ENCODE data around the gene AP2A1.

The AP2A1 gene

DNA sequence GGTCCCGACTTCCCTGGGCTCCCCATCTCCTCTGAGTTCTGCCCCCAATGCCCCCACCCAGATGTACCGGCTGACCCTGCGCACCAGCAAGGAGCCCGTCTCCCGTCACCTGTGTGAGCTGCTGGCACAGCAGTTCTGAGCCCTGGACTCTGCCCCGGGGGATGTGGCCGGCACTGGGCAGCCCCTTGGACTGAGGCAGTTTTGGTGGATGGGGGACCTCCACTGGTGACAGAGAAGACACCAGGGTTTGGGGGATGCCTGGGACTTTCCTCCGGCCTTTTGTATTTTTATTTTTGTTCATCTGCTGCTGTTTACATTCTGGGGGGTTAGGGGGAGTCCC lies 39.8 kb downstream of the AP2A1 start:
- TF ChIP-seq POLR2AphosphoS5 (IDR thresholded peaks at IDR 0.05; ENCODE audit: low read depth, low read length) (no peak), SIN3A (IDR thresholded peaks at IDR 0.05; ENCODE audit: borderline replicate concordance, insufficient read depth, low read length) (no peak), TAF1 (IDR thresholded peaks at IDR 0.05; ENCODE audit: borderline replicate concordance, insufficient read depth, low read length) (no peak), FOXP2 (optimal IDR thresholded peaks at IDR 0.05; ENCODE audit: borderline replicate concordance, extremely low read depth, extremely low read length, insufficient read depth) (no peak)
- TF ChIP-seq, protein P1, sequence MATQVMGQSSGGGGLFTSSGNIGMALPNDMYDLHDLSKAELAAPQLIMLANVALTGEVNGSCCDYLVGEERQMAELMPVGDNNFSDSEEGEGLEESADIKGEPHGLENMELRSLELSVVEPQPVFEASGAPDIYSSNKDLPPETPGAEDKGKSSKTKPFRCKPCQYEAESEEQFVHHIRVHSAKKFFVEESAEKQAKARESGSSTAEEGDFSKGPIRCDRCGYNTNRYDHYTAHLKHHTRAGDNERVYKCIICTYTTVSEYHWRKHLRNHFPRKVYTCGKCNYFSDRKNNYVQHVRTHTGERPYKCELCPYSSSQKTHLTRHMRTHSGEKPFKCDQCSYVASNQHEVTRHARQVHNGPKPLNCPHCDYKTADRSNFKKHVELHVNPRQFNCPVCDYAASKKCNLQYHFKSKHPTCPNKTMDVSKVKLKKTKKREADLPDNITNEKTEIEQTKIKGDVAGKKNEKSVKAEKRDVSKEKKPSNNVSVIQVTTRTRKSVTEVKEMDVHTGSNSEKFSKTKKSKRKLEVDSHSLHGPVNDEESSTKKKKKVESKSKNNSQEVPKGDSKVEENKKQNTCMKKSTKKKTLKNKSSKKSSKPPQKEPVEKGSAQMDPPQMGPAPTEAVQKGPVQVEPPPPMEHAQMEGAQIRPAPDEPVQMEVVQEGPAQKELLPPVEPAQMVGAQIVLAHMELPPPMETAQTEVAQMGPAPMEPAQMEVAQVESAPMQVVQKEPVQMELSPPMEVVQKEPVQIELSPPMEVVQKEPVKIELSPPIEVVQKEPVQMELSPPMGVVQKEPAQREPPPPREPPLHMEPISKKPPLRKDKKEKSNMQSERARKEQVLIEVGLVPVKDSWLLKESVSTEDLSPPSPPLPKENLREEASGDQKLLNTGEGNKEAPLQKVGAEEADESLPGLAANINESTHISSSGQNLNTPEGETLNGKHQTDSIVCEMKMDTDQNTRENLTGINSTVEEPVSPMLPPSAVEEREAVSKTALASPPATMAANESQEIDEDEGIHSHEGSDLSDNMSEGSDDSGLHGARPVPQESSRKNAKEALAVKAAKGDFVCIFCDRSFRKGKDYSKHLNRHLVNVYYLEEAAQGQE (IDR thresholded peaks at IDR 0.05; ENCODE audit: insufficient read depth in 1 of 2, low read depth in 2 of 2, low read length in 2 of 2), result no peak

DNA sequence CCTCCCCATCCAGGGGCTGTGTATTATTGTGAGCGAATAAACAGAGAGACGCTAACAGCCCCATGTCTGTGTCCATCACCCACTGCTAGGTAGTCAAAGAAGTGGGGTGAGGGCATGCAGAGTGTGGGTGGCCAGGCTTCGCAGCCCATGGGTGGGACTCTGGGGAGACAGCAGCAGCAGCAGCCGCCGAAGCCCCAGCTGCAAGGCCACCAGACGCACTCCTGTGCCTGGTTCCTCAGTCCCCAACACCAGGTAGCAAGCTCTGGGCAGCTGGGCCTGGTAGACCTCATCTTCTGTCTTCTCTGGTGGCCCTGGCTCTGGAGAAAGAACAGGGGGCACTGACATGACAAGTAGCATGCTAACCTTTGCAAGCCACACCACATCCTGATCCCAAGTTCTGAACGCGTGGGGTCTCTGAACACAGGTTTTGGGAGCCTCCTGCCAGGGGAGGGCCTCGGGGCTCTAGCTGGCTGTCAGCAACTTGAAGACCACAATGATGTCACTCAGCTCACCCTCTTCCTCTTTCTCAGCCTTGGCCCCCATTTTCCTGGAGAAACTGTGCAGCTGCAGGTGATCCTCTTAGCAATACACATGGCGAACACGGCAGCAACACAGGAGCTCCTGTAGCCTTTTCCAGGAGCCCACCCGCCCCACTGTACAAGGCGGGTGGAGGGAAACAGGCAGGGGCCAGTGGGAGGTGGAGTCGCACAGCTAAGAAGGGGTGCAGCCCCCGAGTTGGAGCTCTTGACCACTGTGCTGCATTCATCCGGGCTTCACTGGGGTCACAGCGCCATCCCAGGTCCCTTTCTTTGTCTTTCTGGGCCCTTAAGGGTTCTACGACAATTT lies 40.5 kb downstream of the AP2A1 start:
- TF ChIP-seq POLR2AphosphoS5 (IDR thresholded peaks at IDR 0.05; ENCODE audit: low read depth, low read length) (peak; percentile 35; the same call in 1 of the 2 replicates), TAF1 (IDR thresholded peaks at IDR 0.05; ENCODE audit: borderline replicate concordance, insufficient read depth, low read length) (no peak)

DNA sequence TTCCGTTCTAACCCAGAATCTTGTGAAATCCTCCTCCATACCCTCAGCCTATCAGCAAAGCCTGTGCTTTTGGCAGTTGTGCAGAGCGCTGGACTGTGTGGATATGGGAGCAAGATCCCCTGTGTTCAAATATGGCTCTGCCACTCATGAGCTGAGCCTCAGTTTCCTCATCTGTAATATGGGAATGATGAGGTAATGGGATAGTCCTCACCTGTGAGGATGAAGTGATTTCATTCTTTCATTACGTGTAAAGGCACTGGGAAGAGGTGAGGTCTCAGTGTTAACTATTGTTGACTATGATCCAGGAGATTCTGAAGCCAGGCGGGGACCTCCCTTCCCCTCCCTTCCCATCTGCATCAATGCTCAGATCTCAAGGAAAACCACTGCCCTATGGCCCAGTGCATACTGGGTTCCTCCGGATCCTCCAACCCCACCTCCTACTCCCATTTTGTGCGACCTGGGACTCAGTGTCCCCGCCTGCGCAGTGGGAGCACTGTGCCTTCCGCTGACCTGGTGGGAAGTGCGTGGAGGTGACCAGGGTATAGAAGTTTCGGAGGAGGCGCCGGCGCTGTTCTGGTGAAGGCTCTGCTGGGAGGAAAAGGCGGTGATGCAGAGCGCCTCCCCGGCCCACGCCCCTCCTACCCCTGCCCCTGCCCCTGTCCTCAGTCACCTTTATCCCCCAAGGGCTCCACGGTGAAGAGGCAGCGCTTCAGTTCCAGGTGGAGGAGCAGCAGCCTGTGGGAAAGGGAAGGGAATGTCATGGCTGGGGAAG lies 41.3 kb downstream of the AP2A1 start:
- TF ChIP-seq SIN3A (IDR thresholded peaks at IDR 0.05; ENCODE audit: borderline replicate concordance, insufficient read depth, low read length) (no peak), FOXP2 (optimal IDR thresholded peaks at IDR 0.05; ENCODE audit: borderline replicate concordance, extremely low read depth, extremely low read length, insufficient read depth) (no peak), POLR2AphosphoS5 (IDR thresholded peaks at IDR 0.05; ENCODE audit: low read depth, low read length) (no peak)
- TF ChIP-seq, protein P1 (IDR thresholded peaks at IDR 0.05; ENCODE audit: insufficient read depth in 1 of 2, low read depth in 2 of 2, low read length in 2 of 2), result no peak

DNA sequence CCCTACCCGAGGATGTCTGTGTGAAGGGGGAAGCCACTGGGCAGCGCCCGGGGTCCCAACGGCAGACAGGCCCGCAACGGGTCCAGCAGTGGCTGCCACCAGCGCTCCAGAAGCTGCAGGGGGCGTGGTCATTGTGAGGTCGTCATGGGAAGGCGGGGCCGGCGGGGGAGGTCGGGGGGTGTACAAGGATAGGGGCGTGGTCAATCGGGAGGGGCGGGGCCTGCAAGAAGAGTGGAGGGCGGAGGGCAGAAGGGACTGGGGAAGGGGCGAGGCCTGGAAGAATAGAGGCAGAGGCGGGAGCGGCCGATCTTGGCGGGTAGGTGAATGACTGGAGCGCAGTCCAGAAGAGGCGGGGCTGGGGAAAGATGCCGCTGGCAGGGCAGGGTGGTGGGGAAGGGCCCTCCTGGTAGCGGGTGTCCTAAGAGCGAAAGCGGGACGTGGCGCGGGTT lies 41.9 kb downstream of the AP2A1 start:
- no peak for TF ChIP-seq SIN3A (IDR thresholded peaks at IDR 0.05; ENCODE audit: borderline replicate concordance, insufficient read depth, low read length)
- TF ChIP-seq FOXP2 (optimal IDR thresholded peaks at IDR 0.05; ENCODE audit: borderline replicate concordance, extremely low read depth, extremely low read length, insufficient read depth), result no peak
- TF ChIP-seq, protein P1 (IDR thresholded peaks at IDR 0.05; ENCODE audit: insufficient read depth in 1 of 2, low read depth in 2 of 2, low read length in 2 of 2), result no peak

DNA sequence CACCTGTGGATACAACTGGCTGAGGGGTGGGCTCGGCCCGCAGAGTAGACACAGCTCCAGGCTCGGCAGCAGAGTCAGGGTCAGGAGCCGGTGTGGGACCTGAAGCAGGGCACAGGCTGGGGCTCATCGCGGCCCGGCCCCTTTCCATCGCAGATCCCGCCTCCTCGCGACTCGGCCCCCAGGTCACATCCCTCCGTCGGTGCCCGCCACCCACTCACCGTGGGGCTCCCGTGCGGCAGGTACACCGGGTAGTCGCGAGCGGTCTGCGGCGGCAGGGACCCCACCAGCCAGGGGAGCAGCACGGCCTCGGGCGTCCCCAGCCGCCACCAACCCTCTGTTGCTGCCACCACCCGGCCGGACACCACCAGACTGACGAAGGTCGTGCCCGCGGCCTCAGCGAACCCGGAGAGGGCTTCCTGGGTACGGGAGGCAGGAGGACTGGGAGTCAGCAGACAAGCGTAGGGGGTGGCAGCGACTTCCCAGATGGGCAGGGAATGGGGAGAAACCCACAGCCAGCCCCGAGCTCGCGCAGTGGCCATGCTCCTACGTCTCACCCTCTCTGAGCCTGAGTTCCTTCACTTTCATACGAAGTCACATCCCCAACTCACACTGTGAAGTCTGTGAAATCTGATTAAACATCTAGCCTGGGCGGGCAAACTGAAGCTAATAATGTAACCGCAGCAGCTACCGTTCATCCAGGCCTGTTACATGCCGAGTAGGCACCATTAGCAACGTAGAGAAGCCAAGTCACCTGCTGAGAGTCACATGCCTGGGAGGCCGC lies 42.5 kb downstream of the AP2A1 start:
- no peak for TF ChIP-seq TAF1 (IDR thresholded peaks at IDR 0.05; ENCODE audit: borderline replicate concordance, insufficient read depth, low read length)

Measured in PFSK-1 (cell line).